ENCODE results near the gene MBD1. TPM values are rescaled to one million over a fixed set of nuclear protein-coding genes. Genes with fewer than 3 reads are reported as not detected.
"Not testable (repeated sequence)": the region's sequence is repeated elsewhere in the genome, so short reads cannot be mapped to it uniquely, and the experiment has no call there.

MBD1 gene
- polyA plus RNA-seq, 1 donor: 71.3 TPM

GRCh38 chr18:50274941-50275340, 6.4 kb downstream of the MBD1 start:
- DNase-seq: no peak

DNA sequence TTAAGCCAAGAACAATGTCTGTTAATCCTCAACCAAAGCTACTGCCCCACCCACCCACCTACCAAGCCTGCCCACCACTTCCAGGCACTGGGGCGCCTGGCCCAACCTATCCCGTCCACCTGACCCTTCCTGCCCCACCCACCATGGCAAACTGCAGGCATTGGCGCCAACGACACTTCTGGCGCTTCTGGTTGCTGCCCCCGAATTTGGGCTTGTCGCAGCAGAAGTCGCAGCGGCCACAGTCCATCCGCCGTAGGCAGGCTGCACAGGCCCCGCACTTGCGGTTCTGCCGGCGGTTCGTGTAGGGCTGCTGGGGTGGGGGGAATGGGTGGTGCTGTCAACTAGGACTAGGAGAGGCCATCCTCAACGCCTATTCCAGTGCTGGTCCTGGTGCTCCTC, 7.3 kb downstream of the MBD1 start:
- DNase-seq: no peak

DNA sequence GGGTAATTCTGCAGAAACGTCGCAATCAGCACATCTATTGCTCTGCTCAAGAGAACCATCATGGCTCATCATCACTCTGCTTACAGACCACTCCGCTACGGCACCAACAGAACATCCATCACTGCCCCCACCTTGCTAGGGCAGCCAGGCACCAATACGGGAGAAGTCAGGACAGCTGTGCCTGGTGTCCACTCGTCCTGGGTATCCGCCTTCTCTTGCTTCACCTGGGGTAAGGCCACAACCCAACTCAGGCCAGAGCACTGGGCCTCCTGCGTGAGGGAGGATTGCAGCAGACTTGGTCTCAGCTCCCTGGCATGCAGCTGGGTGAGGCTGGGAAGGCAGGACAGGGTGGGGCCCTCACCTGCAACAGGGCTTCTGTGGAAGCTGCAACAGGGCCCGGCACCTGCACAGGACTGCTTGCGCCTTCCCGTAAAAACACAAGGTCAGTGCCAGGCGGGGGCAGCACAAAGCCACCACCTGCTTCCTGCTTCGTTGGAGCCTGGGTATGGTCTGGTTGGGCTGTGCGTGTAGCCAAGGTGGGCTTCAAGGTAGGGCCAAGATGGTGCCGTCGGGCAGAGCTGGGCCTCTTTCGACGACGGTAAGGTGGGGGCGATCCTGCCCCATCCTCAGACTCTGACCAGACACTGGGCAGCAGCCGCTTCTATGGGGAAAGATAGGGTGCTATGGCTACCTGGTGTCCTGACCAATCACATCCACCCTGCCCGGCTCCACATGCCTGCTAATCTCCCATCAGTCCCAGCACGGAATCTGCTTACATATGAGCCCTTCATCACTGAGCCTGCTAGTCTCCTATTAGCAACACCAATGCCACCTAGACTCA, 7.9 kb downstream of the MBD1 start:
- no peak for DNase-seq

- DNase-seq: no peak
These were observed 8.8 kb downstream of the MBD1 start for GRCh38 chr18:50272568-50272967.

GRCh38 chr18:50268022-50268747, 13.1 kb downstream of the MBD1 start:
- peak; percentile 50 for DNase-seq

DNA sequence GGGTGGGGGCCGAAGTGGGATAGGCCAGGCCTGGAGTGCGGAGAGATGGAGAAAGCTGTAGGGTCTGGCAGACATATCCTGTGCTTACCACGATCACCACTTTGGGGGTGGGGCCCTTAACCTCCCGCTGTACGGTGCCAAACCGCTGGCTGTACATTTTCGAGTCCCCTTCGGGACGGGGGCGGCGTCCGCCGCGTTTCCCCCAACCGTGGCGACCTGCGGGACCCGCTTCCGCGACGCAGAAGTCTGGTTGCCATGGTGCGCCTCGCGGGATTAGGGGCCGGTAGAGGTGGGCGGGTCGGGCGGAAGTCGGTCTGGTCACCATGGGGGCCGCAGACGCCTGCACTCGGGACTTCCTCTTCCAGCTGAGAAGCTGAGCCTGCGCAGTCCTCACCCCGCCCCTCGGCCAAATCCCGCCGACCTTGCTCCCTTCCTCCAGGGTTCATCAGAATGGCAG, 15.0 kb downstream of the MBD1 start, which contains the start of gene CFAP53:
CFAP53 (minus strand) TSS at position 248 of the 457 bp plus-strand sequence; CDS start at position 157, 91 bp downstream.
- DNase-seq: peak; percentile 88

- no peak for DNase-seq
These were observed 18.3 kb downstream of the MBD1 start for GRCh38 chr18:50262977-50263376.

- DNase-seq: no peak
These were observed 30.4 kb downstream of the MBD1 start for GRCh38 chr18:50250935-50251334.

GRCh38 chr18:50249576-50249975, 31.7 kb downstream of the MBD1 start:
- no peak for DNase-seq

DNA sequence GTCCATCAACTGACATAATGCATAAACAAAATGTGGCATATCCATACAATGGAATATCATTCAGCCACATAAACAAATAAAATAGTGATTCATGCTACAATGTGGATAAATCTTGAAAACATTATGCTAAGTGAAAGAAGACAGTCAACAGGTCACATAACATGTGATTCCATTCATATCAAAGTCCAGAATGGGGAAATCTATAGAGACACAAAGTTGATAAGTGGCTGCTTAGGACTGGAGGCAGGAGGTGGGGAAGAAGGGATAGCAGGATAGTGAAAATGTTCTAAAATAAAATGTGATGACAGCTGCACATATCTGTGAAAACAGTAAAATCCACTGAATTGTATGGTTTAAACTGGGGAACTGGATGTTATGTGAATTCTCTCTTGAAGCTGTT, 33.8 kb downstream of the MBD1 start:
- no peak for DNase-seq

GRCh38 chr18:50241768-50242167, 39.6 kb downstream of the MBD1 start:
- not testable (repeated sequence) for DNase-seq

DNA sequence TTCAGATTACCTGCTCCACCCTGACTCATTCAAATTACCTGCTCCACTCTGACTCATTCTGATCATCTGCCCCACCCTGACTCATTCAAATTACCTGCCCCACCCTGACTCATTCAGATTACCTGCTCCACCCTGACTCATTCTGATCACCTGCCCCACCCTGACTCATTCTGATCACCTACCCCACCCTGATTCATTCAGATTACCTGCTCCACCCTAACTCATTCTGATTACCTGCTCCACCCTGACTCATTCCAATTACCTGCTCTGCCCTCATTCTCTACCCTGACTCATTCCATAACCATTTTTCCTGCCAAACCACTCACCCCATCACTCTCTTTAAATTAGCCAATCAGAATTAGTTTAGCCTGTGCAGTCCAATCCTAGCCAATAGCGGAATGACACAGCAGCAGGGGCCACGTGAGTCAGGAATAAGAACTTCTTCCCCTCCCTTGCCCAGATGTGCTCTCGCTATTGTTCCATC, 41.2 kb downstream of the MBD1 start:
- no peak for DNase-seq

GRCh38 chr18:50232419-50232818, 48.9 kb downstream of the MBD1 start:
- no peak for DNase-seq

- DNase-seq: no peak
These were observed 49.7 kb downstream of the MBD1 start for GRCh38 chr18:50231621-50232020.

DNA sequence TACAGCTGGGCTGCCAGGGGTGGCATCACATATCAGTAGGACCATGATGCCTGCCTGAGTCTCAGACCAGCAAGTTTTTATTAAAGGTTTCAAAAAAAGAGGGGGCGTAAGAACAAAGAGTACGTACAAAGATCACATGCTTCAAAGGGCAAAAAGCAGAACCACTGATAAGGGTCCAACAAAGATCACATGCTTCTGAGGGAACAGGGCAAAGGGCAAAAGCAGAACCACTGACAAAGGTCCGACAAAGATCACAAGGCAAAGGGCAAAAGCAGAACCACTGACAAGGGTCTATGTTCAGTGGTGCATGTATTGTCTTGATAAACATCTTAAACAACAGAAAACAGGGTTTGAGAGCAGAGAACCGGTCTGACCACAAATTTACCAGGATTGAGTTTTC, 61.1 kb downstream of the MBD1 start:
- DNase-seq: not testable (repeated sequence)

Other genes starting within 250 kb of the MBD1 start
- gene MYO5B, start 86.4 kb downstream of the MBD1 start, polyA plus RNA-seq (ENCODE audit: insufficient read length): 28.6 TPM
- gene CFAP53, start 15.0 kb downstream of the MBD1 start, polyA plus RNA-seq (ENCODE audit: insufficient read length): 4.2 TPM
- 74.6 TPM for gene CXXC1, start 6.2 kb upstream of the MBD1 start, polyA plus RNA-seq (ENCODE audit: insufficient read length)
- gene SKA1, start 93.5 kb upstream of the MBD1 start, polyA plus RNA-seq (ENCODE audit: insufficient read length): 10.0 TPM